Body of pancreas (tissue), 4 donors: ENCODE measurements around the gene ARL2BP. TPM values are rescaled to one million over a fixed set of nuclear protein-coding genes. Genes with fewer than 3 reads are reported as not detected.

ENCODE experiments used
- ATAC-seq: fragments of 150-250 bp; one replicate; pipeline ENCODE4 v1.9.1; 2016
- DNase-seq, 4 donors: peaks; one replicate each; pipeline ENCODE4 v3.0.0-alpha.2; 2019
- H3K27ac ChIP-seq, 4 donors: fragments of 200-600 bp; sonication (generic); 1 replicate in 3 of 4; 2 replicates in 1 of 4; pipeline versions ENCODE4 v1.5.1 to v1.6.1; 2016 to 2019; ENCODE audit warnings: mild to moderate bottlenecking in 1 of 4, mixed read lengths in 1 of 4, moderate library complexity in 1 of 4
- H3K27me3 ChIP-seq, 2 donors: fragments of 200-600 bp; sonication (generic); one replicate each; pipeline ENCODE4 v1.6.0; 2016; ENCODE audit warnings: mild to moderate bottlenecking in 1 of 2
- H3K36me3 ChIP-seq, 2 donors: fragments of 200-600 bp; sonication (generic); replicated peaks in 1 of 2; 2 replicates each; pipeline ENCODE4 v1.5.1; 2016; ENCODE audit warnings: low read depth in 2 of 2; ENCODE audit not compliant: insufficient read depth in 1 of 2
- H3K4me1 ChIP-seq: fragments of 200-600 bp; sonication (generic); one replicate; pipeline ENCODE4 v1.6.0; 2016
- H3K4me3 ChIP-seq, 2 donors: fragments of 200-600 bp; sonication (generic); 1 replicate in 1 of 2; 2 replicates in 1 of 2; pipeline ENCODE4 v1.5.1; 2016 to 2019
- H3K9me3 ChIP-seq, 3 donors: fragments of 200-600 bp; sonication (generic); 1 replicate in 2 of 3; 2 replicates in 1 of 3; pipeline ENCODE4 v1.5.1; 2016
- POLR2A ChIP-seq, 3 donors: fragments of 450-650 bp; IDR thresholded peaks; one replicate each; pipeline ENCODE4 v1.6.1; 2016; ENCODE audit warnings: antibody characterized with exemption in 3 of 3, mild to moderate bottlenecking in 2 of 3
- WGBS, 2 donors: methylation state at CpG; one replicate each; pipeline ENCODE4 v1.1.5; 2017; 5-methylcytosine and 5-hydroxymethylcytosine counted together
- intact Hi-C: fragments of 100-400 bp; cut with DNase I; formaldehyde crosslinking; loops from one replicate; pipeline ENCODE4 v1.15.1; 2023
- total RNA-seq, 2 donors: library from RNA; depleted of rRNA; stranded (reverse); fragments of >200 nt; gene quantifications; one replicate each; pipeline ENCODE4 v1.1.0, GENCODE V29; 2016
- TF ChIP-seq, protein P1 (sequence below), 7 experiments: fragments of 450-650 bp in 4 of 7; fragments of 200-600 bp in 3 of 7; sonication (generic) in 3 of 7; IDR thresholded peaks; one replicate each; pipeline ENCODE4 v1.5.1; 2016 to 2019; ENCODE audit warnings: antibody characterized with exemption in 7 of 7

ARL2BP gene
- total RNA-seq, 2 donors from 2014 or later = 15.8 to 21.5 TPM

DNA sequence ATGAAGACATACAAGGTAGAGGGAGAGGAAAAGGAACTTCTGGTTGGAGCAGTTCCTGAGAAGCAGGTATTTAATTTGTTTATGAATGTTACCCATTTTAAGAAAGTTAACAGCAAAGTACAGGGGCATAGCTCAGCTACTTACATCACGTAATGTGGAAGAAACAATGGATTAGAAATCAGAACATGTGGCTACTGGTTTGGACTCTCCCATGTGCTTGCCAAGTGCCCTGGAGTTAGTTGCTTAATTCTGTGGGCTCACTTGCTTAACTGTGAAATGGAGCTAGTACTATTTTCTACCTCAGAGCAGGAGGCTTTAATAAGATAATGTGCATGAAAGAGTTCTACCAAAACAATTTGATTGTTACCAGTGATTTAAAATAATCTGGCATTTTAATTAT, 31.6 kb upstream of the ARL2BP start:
- TF ChIP-seq, protein P1, sequence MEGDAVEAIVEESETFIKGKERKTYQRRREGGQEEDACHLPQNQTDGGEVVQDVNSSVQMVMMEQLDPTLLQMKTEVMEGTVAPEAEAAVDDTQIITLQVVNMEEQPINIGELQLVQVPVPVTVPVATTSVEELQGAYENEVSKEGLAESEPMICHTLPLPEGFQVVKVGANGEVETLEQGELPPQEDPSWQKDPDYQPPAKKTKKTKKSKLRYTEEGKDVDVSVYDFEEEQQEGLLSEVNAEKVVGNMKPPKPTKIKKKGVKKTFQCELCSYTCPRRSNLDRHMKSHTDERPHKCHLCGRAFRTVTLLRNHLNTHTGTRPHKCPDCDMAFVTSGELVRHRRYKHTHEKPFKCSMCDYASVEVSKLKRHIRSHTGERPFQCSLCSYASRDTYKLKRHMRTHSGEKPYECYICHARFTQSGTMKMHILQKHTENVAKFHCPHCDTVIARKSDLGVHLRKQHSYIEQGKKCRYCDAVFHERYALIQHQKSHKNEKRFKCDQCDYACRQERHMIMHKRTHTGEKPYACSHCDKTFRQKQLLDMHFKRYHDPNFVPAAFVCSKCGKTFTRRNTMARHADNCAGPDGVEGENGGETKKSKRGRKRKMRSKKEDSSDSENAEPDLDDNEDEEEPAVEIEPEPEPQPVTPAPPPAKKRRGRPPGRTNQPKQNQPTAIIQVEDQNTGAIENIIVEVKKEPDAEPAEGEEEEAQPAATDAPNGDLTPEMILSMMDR (IDR thresholded peaks at IDR 0.05) = no peak
- no peak for TF ChIP-seq POLR2A (IDR thresholded peaks at IDR 0.05)
- Histone ChIP-seq H3K9me3 (no peaks in the 10 kb centered on the region), H3K4me1 (no peaks in the 10 kb centered on the region), H3K27me3 (no peaks in the 10 kb centered on the region), H3K27ac (no peak overlapping the region), H3K36me3 (peaks cover 7 to 17% of the 10 kb centered on the region in 2 donors), H3K4me3 (no peak overlapping the region)
- DNase-seq (no peak), ATAC-seq (no peak)
- intact Hi-C loops = no loop called here
- WGBS, 2 donors = 85 to 92% methylated on average over 1 of the region's 1 CpG

DNA sequence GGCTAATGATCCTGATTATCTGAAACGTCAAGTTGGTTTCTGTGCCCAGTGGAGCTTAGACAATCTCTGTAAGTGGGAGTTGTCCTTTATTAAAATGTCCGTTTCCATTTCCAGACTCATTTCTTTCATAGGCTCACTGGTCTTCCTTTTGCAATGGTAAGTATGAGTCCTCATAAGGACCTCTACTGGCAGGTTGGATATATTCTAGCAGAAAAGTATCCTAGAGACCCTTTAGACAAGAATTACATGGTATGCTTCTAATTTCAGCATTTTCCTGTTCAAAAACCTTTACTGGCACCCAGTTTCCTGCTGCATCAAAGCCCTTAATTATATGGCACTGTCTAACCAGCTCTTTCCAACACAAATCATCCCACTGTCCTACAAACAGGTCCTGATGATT, 28.1 kb upstream of the ARL2BP start:
- peaks cover 7 to 20% of the 10 kb centered on the region in 2 donors for H3K36me3 ChIP-seq
- WGBS, 2 donors = 73 to 82% methylated on average over 2 of the region's 2 CpGs
- no peaks in the 10 kb centered on the region for H3K4me1 ChIP-seq
- no peak overlapping the region for H3K4me3 ChIP-seq
- H3K9me3 ChIP-seq = no peaks in the 10 kb centered on the region
- intact Hi-C loops = no loop called here
- no peak overlapping the region for H3K27ac ChIP-seq
- ATAC-seq (no peak), DNase-seq (no peak)
- H3K27me3 ChIP-seq = no peaks in the 10 kb centered on the region
- TF ChIP-seq, protein P1 (IDR thresholded peaks at IDR 0.05) = no peak
- no peak for TF ChIP-seq POLR2A (IDR thresholded peaks at IDR 0.05)

DNA sequence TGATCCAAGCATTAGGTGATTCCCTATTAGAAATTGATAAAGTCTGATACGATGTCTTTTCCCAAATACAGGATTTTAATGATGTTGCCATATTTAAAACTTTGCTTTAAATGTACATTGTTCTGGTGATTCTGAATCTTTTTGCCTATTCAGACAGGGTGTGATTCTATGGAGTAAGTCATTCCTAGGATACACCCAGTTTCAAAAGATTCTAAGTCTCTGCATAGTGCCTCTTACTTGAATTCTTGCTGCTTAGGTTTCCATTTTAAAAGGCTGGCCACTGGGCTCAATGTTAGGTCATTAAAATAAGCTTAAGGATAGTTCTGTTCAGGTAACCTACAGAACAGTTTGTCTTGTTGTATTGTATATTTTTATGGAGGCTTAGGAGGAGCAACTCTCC, 22.0 kb upstream of the ARL2BP start:
- Histone ChIP-seq H3K27me3 (no peaks in the 10 kb centered on the region), H3K36me3 (peaks cover 0 to 41% of the 10 kb centered on the region in 2 donors), H3K27ac (no peak overlapping the region), H3K4me3 (no peak overlapping the region), H3K9me3 (no peaks in the 10 kb centered on the region), H3K4me1 (no peaks in the 10 kb centered on the region)
- intact Hi-C loops = no loop called here
- ATAC-seq = no peak
- TF ChIP-seq, protein P1 (IDR thresholded peaks at IDR 0.05) = no peak
- TF ChIP-seq POLR2A (IDR thresholded peaks at IDR 0.05) = no peak
- DNase-seq = no peak
- WGBS, 2 donors = 92 to 93% methylated on average over 1 of the region's 1 CpG

DNA sequence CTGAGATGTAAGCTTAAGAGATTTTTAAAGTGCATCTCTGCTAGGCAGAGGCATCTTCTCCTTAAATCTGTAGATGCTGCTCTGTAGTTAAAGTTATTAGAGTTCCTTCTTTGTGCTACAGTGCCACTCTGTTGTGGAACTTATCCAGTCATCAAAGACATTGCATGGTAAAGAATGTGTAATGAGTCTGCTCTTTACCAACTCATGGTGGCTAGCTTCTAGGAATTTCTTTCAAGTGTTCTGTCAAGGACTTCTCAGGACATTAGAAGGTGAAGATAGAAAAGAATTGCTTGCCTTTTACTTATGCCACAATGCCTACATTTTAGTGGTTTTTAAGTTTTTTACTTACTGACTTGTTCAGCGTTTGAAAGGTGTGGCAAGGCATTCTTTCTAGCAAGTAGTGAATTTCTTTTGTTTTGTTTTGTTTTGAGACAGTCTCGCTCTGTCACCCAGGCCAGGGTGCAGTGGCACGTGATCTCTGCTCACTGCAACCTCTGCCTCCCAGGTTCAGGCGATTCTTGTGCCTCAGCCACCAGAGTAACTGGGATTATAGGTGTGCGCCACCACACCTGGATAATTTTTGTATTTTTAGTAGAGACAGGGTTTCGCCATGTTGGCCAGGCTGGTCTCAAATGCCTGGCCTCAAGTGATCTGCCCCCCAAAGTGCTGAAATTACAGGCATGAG, 20.3 kb upstream of the ARL2BP start:
- Histone ChIP-seq H3K4me1 (no peaks in the 10 kb centered on the region), H3K27ac (no peak overlapping the region), H3K4me3 (no peak overlapping the region), H3K27me3 (no peaks in the 10 kb centered on the region), H3K36me3 (peaks cover 0 to 44% of the 10 kb centered on the region in 2 donors), H3K9me3 (no peaks in the 10 kb centered on the region)
- DNase-seq = no peak
- no peak for TF ChIP-seq POLR2A (IDR thresholded peaks at IDR 0.05)
- TF ChIP-seq, protein P1 (IDR thresholded peaks at IDR 0.05) = no peak
- intact Hi-C loops = no loop called here
- no peak for ATAC-seq
- WGBS, 2 donors = 95 to 96% methylated on average over 6 of the region's 6 CpGs

DNA sequence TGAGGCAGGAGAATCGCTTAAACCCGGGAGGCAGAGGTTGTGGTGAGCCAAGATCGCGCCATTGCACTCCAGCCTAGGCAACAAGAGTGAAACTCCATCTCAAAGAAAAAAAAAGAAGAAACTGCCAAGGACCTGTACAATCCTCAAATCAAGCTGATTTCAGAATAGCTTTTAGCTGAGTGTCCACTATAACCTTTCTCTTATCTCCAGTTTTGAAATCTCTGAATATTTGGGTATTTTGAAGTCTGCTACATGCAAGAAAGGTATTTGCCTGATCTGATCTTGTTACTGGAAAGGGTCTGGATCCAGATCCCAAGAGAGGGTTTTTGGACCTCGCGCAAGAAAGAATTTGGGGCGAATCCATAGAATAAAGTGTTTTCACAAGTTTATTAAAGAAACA, 19.1 kb upstream of the ARL2BP start:
- ATAC-seq (no peak), DNase-seq (no peak)
- Histone ChIP-seq H3K27me3 (no peaks in the 10 kb centered on the region), H3K9me3 (no peaks in the 10 kb centered on the region), H3K36me3 (peaks cover 0 to 51% of the 10 kb centered on the region in 2 donors), H3K27ac (no peak overlapping the region), H3K4me3 (no peak overlapping the region), H3K4me1 (no peaks in the 10 kb centered on the region)
- TF ChIP-seq POLR2A (IDR thresholded peaks at IDR 0.05) = no peak
- TF ChIP-seq, protein P1 (IDR thresholded peaks at IDR 0.05) = no peak
- intact Hi-C loops = no loop called here
- WGBS, 2 donors = 95% methylated on average over 7 of the region's 7 CpGs
